GM12891 (cell line): ENCODE results near the gene OPRM1.

Experiments used
- POLR2A ChIP-seq: IDR thresholded peaks from 2 replicates; pipeline ENCODE4 v1.6.1; 2011; ENCODE audit warnings: low read depth, low read length, control low read depth
- POLR2AphosphoS5 ChIP-seq: IDR thresholded peaks from 2 replicates; pipeline ENCODE4 v1.6.1; 2011; ENCODE audit warnings: low read depth, low read length, control low read depth
- TAF1 ChIP-seq: IDR thresholded peaks from 2 replicates; pipeline ENCODE4 v1.6.1; 2011; ENCODE audit warnings: low read depth, low read length, control low read depth

GRCh38 chr6:154218301-154218700 is 179.3 kb downstream of the OPRM1 start:
- TF ChIP-seq POLR2AphosphoS5 (no peak), POLR2A (no peak), TAF1 (no peak)
